GM13976 (cell line): Measurements from ENCODE around the gene MARCO.

Experiments used
- DNase-seq: peaks from one replicate; pipeline ENCODE4 v3.0.0; 2012; ENCODE audit warnings: low spot score
- in situ Hi-C: fragments of 300-500 bp; cut with MboI; formaldehyde crosslinking; loops from one replicate; pipeline ENCODE4 v1.12.0; 2022; ENCODE audit warnings: low sequenced_read_pairs, mixed read lengths, inconsistent platforms; ENCODE audit not compliant: unreplicated experiment
- TF ChIP-seq, protein P1 (sequence below): IDR thresholded peaks from 2 replicates; pipeline ENCODE4 v1.5.1; 2012; ENCODE audit warnings: borderline replicate concordance, mild to moderate bottlenecking; ENCODE audit not compliant: insufficient read depth; ENCODE audit errors: extremely low read depth, missing control alignments, control extremely low read depth

The MARCO gene

GRCh38 chr2:118980573-118980972 lies 38.6 kb downstream of the MARCO start:
- TF ChIP-seq, protein P1, sequence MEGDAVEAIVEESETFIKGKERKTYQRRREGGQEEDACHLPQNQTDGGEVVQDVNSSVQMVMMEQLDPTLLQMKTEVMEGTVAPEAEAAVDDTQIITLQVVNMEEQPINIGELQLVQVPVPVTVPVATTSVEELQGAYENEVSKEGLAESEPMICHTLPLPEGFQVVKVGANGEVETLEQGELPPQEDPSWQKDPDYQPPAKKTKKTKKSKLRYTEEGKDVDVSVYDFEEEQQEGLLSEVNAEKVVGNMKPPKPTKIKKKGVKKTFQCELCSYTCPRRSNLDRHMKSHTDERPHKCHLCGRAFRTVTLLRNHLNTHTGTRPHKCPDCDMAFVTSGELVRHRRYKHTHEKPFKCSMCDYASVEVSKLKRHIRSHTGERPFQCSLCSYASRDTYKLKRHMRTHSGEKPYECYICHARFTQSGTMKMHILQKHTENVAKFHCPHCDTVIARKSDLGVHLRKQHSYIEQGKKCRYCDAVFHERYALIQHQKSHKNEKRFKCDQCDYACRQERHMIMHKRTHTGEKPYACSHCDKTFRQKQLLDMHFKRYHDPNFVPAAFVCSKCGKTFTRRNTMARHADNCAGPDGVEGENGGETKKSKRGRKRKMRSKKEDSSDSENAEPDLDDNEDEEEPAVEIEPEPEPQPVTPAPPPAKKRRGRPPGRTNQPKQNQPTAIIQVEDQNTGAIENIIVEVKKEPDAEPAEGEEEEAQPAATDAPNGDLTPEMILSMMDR = no peak
- in situ Hi-C loops = no loop called here
- DNase-seq = no peak

DNA sequence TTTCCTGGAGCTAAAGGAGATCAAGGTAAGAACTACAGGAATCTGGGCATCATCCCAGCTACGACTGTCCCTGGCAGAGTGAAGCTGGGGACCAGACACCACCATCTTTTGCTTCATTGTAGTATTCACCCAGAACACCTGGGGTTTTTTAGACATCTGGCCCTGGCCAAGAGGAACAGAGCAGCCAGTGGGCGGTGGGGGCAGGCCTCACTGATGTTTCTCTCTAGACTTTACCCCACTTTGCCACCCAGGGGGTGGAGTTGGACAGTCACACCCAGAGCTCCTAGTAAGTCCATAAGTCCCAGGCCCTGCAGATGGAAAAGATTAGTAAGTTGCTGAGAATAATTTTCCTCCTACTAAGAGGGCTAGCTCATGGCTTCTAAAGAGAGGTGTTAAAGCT lies 39.6 kb downstream of the MARCO start:
- in situ Hi-C loops = no loop called here
- TF ChIP-seq, protein P1 = no peak
- no peak for DNase-seq

GRCh38 chr2:118982039-118982438 lies 40.0 kb downstream of the MARCO start:
- no peak for DNase-seq
- TF ChIP-seq, protein P1 = no peak
- in situ Hi-C loops = no loop called here

DNA sequence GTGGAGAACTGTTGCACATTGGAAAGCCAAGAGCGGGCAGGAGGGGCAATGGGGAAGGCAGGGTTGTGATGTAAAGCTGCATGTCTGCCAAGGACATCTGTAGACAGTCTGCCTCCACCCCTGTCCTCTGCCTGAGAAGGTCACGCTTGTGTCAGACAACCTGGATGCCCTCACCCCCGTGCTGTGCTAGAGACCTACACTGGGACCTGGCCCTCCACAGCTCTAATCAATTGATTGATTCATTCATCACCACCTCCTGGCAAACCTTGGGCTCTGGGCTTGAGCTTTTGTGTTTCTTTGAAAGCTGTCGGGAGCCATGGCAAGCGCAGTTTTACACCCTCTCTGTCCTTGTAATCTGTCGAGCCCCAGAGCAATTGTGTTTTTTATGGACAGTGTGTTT lies 41.1 kb downstream of the MARCO start:
- in situ Hi-C loops = no loop called here
- no peak for DNase-seq
- TF ChIP-seq, protein P1 = no peak

DNA sequence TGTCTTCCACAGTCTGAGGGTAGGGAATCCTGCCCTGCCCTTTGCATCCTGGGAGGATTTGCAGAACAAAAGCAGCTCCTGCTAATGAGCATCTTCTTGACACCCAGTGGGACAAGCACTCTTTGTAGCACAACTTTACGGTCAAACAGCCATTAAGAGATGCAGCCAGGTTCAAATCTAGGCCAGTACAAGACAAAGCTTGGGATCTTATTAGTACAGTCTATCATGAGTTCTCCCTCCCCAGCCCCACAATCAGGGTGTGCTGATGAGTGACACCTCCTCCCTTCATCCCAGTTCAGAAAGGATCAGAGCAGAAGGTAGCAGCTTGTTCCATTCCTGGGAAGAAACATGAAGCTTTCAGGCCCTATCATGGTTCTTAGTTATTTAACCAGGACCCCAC lies 41.9 kb downstream of the MARCO start:
- in situ Hi-C loops = no loop called here
- DNase-seq = no peak
- TF ChIP-seq, protein P1 = no peak

GRCh38 chr2:118986738-118987137 lies 44.7 kb downstream of the MARCO start:
- TF ChIP-seq, protein P1 = no peak
- DNase-seq = no peak

GRCh38 chr2:118987886-118988285 lies 45.9 kb downstream of the MARCO start:
- in situ Hi-C loops = no loop called here
- DNase-seq = no peak
- TF ChIP-seq, protein P1 = no peak

More at GRCh38 chr2:118986738-118987137, 44.7 kb downstream of the MARCO start:
- in situ Hi-C loops = no loop called here
